ENCODE data around the gene NTHL1.
A peak's percentile ranks its signal among the peaks of the same experiment; 100 is the strongest.

The NTHL1 gene

DNA sequence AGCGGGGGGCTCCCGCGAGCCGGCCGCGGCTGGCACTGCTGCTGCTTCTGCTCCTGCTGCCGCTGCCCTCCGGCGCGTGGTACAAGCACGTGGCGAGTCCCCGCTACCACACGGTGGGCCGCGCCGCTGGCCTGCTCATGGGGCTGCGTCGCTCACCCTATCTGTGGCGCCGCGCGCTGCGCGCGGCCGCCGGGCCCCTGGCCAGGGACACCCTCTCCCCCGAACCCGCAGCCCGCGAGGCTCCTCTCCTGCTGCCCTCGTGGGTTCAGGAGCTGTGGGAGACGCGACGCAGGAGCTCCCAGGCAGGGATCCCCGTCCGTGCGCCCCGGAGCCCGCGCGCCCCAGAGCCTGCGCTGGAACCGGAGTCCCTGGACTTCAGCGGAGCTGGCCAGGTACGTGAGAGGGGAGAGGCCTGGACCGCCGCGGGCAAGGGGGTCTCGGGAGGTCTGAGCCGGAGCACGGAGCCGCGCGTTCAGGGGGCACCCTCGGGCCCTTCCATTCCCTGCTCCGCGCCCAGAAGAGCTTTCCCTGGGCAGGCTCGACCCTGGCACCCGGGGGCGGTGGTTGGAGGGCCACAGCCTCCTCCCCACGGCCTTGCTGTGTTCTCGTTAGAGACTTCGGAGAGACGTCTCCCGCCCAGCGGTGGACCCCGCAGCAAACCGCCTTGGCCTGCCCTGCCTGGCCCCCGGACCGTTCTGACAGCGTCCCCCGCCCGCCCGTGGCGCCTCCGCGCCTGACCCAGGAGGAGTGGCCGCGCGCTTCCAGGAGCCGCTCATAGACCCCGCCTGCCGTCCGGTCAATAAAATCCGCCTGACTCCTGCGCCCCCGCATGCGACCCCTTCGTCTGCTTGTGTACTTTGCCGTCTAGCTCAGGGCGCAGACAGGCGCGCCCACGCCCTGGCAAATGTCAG lies 27.5 kb downstream of the NTHL1 start (continued):
- TF ChIP-seq ZNF791 (tag by site-specific recombination; IDR thresholded peaks at IDR 0.05) (no peak), SCRT1 (tag by site-specific recombination; IDR thresholded peaks at IDR 0.05; ENCODE audit: borderline replicate concordance) (no peak), ZNF211 (tag by site-specific recombination; IDR thresholded peaks at IDR 0.05; ENCODE audit: low read depth) (no peak), ZNF404 (tag by site-specific recombination; IDR thresholded peaks at IDR 0.05) (no peak), ZNF335 (tag by site-specific recombination; conservative IDR thresholded peaks at IDR 0.05) (peak; percentile 83), TCF7L2 (IDR thresholded peaks at IDR 0.05; ENCODE audit: borderline replicate concordance, low read depth, low read length) (no peak), ZFP37 (tag by site-specific recombination; IDR thresholded peaks at IDR 0.05) (no peak), MEIS1 (CRISPR knock-in tag; IDR thresholded peaks at IDR 0.05; ENCODE audit: borderline replicate concordance) (no peak), ZNF366 (tag by site-specific recombination; conservative IDR thresholded peaks at IDR 0.05) (no peak), REPIN1 (tag by site-specific recombination; IDR thresholded peaks at IDR 0.05; ENCODE audit: low read depth) (no peak), ZNF596 (tag by site-specific recombination; IDR thresholded peaks at IDR 0.05) (no peak)
- TF ChIP-seq, protein P1, sequence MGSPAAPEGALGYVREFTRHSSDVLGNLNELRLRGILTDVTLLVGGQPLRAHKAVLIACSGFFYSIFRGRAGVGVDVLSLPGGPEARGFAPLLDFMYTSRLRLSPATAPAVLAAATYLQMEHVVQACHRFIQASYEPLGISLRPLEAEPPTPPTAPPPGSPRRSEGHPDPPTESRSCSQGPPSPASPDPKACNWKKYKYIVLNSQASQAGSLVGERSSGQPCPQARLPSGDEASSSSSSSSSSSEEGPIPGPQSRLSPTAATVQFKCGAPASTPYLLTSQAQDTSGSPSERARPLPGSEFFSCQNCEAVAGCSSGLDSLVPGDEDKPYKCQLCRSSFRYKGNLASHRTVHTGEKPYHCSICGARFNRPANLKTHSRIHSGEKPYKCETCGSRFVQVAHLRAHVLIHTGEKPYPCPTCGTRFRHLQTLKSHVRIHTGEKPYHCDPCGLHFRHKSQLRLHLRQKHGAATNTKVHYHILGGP (tag by site-specific recombination; IDR thresholded peaks at IDR 0.05) = no peak

DNA sequence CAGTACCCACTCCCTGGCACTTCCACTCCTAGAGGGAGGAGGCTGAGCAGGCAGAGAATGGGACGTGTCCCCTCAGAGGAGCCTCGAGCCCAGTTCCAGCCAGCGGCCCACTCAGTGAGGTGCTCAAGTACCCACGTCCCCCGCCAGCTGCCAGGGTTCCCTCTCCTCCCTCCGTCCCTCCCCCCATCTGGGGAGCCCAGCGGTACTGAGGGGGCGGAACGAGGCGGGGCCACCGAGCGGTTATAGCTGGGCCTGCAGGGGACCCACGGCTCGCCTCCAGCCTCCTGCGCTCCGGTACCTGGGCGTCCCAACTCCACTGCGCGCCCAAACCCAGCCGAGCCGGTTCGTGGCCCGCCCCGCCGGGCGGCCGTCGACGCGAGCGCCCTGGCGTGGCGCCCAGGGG lies 28.1 kb downstream of the NTHL1 start, which contains the start of gene NPW:
Gene NPW (plus strand): TSS at position 268 of the 403 bp plus-strand sequence.
- H3K27ac ChIP-seq (ENCODE audit: extremely low read depth, low read depth, low read length) = no peak within 1 kb of the TSS
- POLR2A ChIA-PET = no interaction called here
- CTCF ChIA-PET = interaction anchor here (0.5 to 1.0 kb wide), 3 partner anchors 46 to 121 kb away, joined by 3 to 5 read pairs (median 3); no protein-coding TSS in a partner anchor
- peak within 1 kb of the TSS; percentile 9 for H3K4me3 ChIP-seq (ENCODE audit: low read depth, low read length)
- H3K36me3 ChIP-seq (ENCODE audit: control insufficient read depth in 2 of 2, insufficient read depth in 1 of 2, low read length in 2 of 2) = no peaks in the 10 kb centered on the region
- peaks cover 9% of the 10 kb centered on the region for H3K4me1 ChIP-seq (ENCODE audit: control insufficient read depth, insufficient read depth, low read length)
- H3K9me3 ChIP-seq (ENCODE audit: control insufficient read depth, insufficient read depth, low read depth, low read length) = no peaks in the 10 kb centered on the region
- TF ChIP-seq ZNF677 (tag by site-specific recombination; IDR thresholded peaks at IDR 0.05) (no peak), IKZF3 (tag by site-specific recombination; IDR thresholded peaks at IDR 0.05) (no peak), ZNF610 (tag by site-specific recombination; IDR thresholded peaks at IDR 0.05; ENCODE audit: borderline replicate concordance) (no peak), ZNF292 (tag by site-specific recombination; IDR thresholded peaks at IDR 0.05; ENCODE audit: borderline replicate concordance, low read depth) (no peak), ZNF138 (tag by site-specific recombination; IDR thresholded peaks at IDR 0.05; ENCODE audit: borderline replicate concordance) (no peak), EGR2 (tag by site-specific recombination; IDR thresholded peaks at IDR 0.05; ENCODE audit: low read depth) (peak; percentile 53; the same call in 1 of the 2 replicates), ZBTB17 (tag by site-specific recombination; IDR thresholded peaks at IDR 0.05) (no peak), ZFHX2 (tag by site-specific recombination; conservative IDR thresholded peaks at IDR 0.05) (peak; percentile 70), KLF10 (tag by site-specific recombination; IDR thresholded peaks at IDR 0.05) (no peak), ZNF777 (tag by site-specific recombination; IDR thresholded peaks at IDR 0.05; ENCODE audit: borderline replicate concordance) (no peak), RBAK (tag by site-specific recombination; IDR thresholded peaks at IDR 0.05) (no peak)
- TF ChIP-seq, protein P2, sequence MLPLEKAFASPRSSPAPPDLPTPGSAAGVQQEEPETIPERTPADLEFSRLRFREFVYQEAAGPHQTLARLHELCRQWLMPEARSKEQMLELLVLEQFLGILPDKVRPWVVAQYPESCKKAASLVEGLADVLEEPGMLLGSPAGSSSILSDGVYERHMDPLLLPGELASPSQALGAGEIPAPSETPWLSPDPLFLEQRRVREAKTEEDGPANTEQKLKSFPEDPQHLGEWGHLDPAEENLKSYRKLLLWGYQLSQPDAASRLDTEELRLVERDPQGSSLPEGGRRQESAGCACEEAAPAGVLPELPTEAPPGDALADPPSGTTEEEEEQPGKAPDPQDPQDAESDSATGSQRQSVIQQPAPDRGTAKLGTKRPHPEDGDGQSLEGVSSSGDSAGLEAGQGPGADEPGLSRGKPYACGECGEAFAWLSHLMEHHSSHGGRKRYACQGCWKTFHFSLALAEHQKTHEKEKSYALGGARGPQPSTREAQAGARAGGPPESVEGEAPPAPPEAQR (tag by site-specific recombination; IDR thresholded peaks at IDR 0.05) = no peak
- TF ChIP-seq, protein P3, sequence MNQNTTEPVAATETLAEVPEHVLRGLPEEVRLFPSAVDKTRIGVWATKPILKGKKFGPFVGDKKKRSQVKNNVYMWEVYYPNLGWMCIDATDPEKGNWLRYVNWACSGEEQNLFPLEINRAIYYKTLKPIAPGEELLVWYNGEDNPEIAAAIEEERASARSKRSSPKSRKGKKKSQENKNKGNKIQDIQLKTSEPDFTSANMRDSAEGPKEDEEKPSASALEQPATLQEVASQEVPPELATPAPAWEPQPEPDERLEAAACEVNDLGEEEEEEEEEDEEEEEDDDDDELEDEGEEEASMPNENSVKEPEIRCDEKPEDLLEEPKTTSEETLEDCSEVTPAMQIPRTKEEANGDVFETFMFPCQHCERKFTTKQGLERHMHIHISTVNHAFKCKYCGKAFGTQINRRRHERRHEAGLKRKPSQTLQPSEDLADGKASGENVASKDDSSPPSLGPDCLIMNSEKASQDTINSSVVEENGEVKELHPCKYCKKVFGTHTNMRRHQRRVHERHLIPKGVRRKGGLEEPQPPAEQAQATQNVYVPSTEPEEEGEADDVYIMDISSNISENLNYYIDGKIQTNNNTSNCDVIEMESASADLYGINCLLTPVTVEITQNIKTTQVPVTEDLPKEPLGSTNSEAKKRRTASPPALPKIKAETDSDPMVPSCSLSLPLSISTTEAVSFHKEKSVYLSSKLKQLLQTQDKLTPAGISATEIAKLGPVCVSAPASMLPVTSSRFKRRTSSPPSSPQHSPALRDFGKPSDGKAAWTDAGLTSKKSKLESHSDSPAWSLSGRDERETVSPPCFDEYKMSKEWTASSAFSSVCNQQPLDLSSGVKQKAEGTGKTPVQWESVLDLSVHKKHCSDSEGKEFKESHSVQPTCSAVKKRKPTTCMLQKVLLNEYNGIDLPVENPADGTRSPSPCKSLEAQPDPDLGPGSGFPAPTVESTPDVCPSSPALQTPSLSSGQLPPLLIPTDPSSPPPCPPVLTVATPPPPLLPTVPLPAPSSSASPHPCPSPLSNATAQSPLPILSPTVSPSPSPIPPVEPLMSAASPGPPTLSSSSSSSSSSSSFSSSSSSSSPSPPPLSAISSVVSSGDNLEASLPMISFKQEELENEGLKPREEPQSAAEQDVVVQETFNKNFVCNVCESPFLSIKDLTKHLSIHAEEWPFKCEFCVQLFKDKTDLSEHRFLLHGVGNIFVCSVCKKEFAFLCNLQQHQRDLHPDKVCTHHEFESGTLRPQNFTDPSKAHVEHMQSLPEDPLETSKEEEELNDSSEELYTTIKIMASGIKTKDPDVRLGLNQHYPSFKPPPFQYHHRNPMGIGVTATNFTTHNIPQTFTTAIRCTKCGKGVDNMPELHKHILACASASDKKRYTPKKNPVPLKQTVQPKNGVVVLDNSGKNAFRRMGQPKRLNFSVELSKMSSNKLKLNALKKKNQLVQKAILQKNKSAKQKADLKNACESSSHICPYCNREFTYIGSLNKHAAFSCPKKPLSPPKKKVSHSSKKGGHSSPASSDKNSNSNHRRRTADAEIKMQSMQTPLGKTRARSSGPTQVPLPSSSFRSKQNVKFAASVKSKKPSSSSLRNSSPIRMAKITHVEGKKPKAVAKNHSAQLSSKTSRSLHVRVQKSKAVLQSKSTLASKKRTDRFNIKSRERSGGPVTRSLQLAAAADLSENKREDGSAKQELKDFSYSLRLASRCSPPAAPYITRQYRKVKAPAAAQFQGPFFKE (tag by site-specific recombination; IDR thresholded peaks at IDR 0.05; ENCODE audit: borderline replicate concordance) = no peak
- TF ChIP-seq, protein P4, sequence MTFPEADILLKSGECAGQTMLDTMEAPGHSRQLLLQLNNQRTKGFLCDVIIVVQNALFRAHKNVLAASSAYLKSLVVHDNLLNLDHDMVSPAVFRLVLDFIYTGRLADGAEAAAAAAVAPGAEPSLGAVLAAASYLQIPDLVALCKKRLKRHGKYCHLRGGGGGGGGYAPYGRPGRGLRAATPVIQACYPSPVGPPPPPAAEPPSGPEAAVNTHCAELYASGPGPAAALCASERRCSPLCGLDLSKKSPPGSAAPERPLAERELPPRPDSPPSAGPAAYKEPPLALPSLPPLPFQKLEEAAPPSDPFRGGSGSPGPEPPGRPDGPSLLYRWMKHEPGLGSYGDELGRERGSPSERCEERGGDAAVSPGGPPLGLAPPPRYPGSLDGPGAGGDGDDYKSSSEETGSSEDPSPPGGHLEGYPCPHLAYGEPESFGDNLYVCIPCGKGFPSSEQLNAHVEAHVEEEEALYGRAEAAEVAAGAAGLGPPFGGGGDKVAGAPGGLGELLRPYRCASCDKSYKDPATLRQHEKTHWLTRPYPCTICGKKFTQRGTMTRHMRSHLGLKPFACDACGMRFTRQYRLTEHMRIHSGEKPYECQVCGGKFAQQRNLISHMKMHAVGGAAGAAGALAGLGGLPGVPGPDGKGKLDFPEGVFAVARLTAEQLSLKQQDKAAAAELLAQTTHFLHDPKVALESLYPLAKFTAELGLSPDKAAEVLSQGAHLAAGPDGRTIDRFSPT (tag by site-specific recombination; IDR thresholded peaks at IDR 0.05) = peak; percentile 63
